ENCODE measurements around the gene AKT3.

Gene AKT3

GRCh38 chr1:243488459-243489157 lies 361.4 kb downstream of the AKT3 start:
- no peaks in the 10 kb centered on the region for H4K20me1 ChIP-seq (ENCODE audit: control insufficient read depth, insufficient read depth, low read depth, low read length)
- H3K9me2 ChIP-seq (replicated peaks; ENCODE audit: control insufficient read depth, low read length), result no peaks in the 10 kb centered on the region
- no peaks in the 10 kb centered on the region for H3K36me3 ChIP-seq (ENCODE audit: control insufficient read depth, low read length)
- H3K9me3 ChIP-seq (ENCODE audit: control insufficient read depth, insufficient read depth, low read length), result no peaks in the 10 kb centered on the region
- no peaks in the 10 kb centered on the region for H3K4me1 ChIP-seq (ENCODE audit: control insufficient read depth, low read length)
- TF ChIP-seq, protein P1, sequence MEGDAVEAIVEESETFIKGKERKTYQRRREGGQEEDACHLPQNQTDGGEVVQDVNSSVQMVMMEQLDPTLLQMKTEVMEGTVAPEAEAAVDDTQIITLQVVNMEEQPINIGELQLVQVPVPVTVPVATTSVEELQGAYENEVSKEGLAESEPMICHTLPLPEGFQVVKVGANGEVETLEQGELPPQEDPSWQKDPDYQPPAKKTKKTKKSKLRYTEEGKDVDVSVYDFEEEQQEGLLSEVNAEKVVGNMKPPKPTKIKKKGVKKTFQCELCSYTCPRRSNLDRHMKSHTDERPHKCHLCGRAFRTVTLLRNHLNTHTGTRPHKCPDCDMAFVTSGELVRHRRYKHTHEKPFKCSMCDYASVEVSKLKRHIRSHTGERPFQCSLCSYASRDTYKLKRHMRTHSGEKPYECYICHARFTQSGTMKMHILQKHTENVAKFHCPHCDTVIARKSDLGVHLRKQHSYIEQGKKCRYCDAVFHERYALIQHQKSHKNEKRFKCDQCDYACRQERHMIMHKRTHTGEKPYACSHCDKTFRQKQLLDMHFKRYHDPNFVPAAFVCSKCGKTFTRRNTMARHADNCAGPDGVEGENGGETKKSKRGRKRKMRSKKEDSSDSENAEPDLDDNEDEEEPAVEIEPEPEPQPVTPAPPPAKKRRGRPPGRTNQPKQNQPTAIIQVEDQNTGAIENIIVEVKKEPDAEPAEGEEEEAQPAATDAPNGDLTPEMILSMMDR (IDR thresholded peaks at IDR 0.05; ENCODE audit: low read depth, low read length, poor library complexity, severe bottlenecking), result no peak
- TF ChIP-seq EZH2phosphoT487 (IDR thresholded peaks at IDR 0.05; ENCODE audit: borderline replicate concordance, low read length), result no peak
- H3K4me2 ChIP-seq (ENCODE audit: low read length), result no peak overlapping the region
- H3K4me3 ChIP-seq (ENCODE audit: low read length), result no peak overlapping the region
- no peaks in the 10 kb centered on the region for H3K79me2 ChIP-seq (ENCODE audit: control insufficient read depth, low read length)
- H3K27me3 ChIP-seq (ENCODE audit: control insufficient read depth, low read length), result no peaks in the 10 kb centered on the region
- no peak overlapping the region for H3K27ac ChIP-seq (ENCODE audit: low read depth, low read length)
- H3F3A ChIP-seq (ENCODE audit: control insufficient read depth, insufficient read depth), result no peaks in the 10 kb centered on the region

DNA sequence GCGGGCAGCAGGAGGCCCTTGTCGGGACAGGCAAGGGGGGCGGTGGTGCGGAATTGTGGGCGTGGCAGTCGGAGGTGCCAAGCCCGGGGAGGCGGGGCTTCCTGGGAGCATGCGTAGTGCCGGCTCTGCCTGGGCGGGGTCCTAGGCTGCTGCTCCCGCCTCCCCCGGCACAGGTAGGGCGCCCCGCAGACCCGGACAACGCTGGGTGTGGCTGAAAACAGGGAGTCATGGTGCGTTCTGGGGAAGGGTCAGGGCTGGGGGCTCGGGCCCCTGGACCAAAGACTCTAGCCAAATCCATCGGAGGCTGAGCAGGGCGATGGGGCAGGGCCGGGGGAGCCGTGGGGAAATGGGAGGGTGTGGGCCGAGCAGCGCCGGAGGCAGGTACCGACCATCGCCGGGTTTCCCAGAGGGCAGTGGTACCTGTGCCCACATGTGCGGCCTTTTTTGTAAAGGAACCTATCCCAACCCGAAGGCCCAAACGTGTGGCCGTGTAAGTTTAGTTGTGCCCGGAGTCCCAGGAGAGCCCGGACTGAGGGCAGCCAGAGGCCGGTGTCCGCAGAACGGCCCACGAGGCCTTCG lies 362.3 kb downstream of the AKT3 start:
- Histone ChIP-seq H4K20me1 (ENCODE audit: control insufficient read depth, insufficient read depth, low read depth, low read length) (no peaks in the 10 kb centered on the region), H3K27me3 (ENCODE audit: control insufficient read depth, low read length) (peaks cover 1% of the 10 kb centered on the region), H3K79me2 (ENCODE audit: control insufficient read depth, low read length) (no peaks in the 10 kb centered on the region), H3K4me2 (ENCODE audit: low read length) (no peak overlapping the region), H3K36me3 (ENCODE audit: control insufficient read depth, low read length) (no peaks in the 10 kb centered on the region), H3K9me3 (ENCODE audit: control insufficient read depth, insufficient read depth, low read length) (no peaks in the 10 kb centered on the region), H3F3A (ENCODE audit: control insufficient read depth, insufficient read depth) (no peaks in the 10 kb centered on the region), H3K4me1 (ENCODE audit: control insufficient read depth, low read length) (0 out of 2 replicates have a peak, but pooled peaks cover 1% of the 10 kb centered on the region), H3K4me3 (ENCODE audit: low read length) (no peak overlapping the region), H3K9me2 (replicated peaks; ENCODE audit: control insufficient read depth, low read length) (no peaks in the 10 kb centered on the region), H3K27ac (ENCODE audit: low read depth, low read length) (no peak overlapping the region)
- no peak for TF ChIP-seq EZH2phosphoT487 (IDR thresholded peaks at IDR 0.05; ENCODE audit: borderline replicate concordance, low read length)
- TF ChIP-seq, protein P1 (IDR thresholded peaks at IDR 0.05; ENCODE audit: low read depth, low read length, poor library complexity, severe bottlenecking), result no peak

GRCh38 chr1:243487036-243487648 lies 362.9 kb downstream of the AKT3 start:
- H3K4me3 ChIP-seq (ENCODE audit: low read length), result no peak overlapping the region
- H3F3A ChIP-seq (ENCODE audit: control insufficient read depth, insufficient read depth), result no peaks in the 10 kb centered on the region
- no peak for TF ChIP-seq EZH2phosphoT487 (IDR thresholded peaks at IDR 0.05; ENCODE audit: borderline replicate concordance, low read length)
- TF ChIP-seq, protein P1 (IDR thresholded peaks at IDR 0.05; ENCODE audit: low read depth, low read length, poor library complexity, severe bottlenecking), result no peak
- H3K27me3 ChIP-seq (ENCODE audit: control insufficient read depth, low read length), result peaks cover 6% of the 10 kb centered on the region
- H3K36me3 ChIP-seq (ENCODE audit: control insufficient read depth, low read length), result no peaks in the 10 kb centered on the region
- no peaks in the 10 kb centered on the region for H3K79me2 ChIP-seq (ENCODE audit: control insufficient read depth, low read length)
- H4K20me1 ChIP-seq (ENCODE audit: control insufficient read depth, insufficient read depth, low read depth, low read length), result no peaks in the 10 kb centered on the region
- H3K4me1 ChIP-seq (ENCODE audit: control insufficient read depth, low read length), result 0 out of 2 replicates have a peak, but pooled peaks cover 4% of the 10 kb centered on the region
- H3K9me2 ChIP-seq (replicated peaks; ENCODE audit: control insufficient read depth, low read length), result no peaks in the 10 kb centered on the region
- no peak overlapping the region for H3K27ac ChIP-seq (ENCODE audit: low read depth, low read length)
- no peaks in the 10 kb centered on the region for H3K9me3 ChIP-seq (ENCODE audit: control insufficient read depth, insufficient read depth, low read length)
- H3K4me2 ChIP-seq (ENCODE audit: low read length), result no peak overlapping the region
